Fibroblast of skin of left biceps (primary cell): ENCODE measurements around the gene TPCN1.

Experiments used
- DNase-seq, 2 experiments: peaks; one replicate each; pipeline ENCODE4 v3.0.0-alpha.2; 2013; ENCODE audit warnings: low read depth in 2 of 2

TPCN1 gene

DNA sequence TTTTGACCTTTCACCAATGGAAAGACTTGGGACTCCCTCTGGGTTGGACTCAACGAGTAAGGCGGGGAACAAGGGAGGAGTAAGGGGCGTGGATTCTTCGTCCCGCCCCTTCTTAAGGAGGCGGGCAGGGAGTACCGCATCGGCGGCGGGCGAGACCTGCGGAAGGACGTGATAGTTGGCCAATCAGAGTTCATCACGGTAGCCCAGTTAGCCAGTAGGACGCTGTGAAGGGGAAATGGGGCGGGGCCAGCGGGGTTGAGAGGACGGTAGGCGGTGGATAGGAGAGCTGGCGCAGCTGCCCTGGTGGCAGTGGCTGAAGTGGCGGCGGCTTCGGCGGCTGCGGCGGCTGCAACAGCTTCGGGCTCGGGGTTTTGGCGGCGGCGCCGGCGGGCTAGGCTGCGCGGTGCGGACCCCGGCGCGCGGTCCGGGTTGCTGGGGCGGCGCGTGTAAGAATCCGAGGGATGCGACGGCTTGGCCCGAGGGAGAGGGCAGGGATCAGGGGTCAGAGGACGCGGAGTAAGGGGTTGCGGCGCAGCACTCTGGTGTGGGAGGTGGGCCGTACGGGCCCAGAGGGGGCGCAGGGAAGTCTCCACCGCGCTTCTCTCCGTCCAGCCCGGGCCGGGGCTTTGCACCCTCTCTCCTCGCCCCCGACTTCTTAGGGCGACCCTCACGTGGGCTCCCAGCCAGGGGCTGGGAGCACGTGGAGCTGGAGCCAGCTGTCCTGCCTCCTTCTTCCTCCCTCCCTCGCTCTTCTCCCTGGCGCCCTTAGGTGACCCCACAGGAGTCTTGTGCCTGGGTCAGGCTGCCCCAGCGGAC lies at the start of gene TPCN1:
Gene TPCN1, plus strand, starts transcription at position 284 of the 816 bp plus-strand sequence. CDS start 5,389 bp downstream, outside the sequence.
- DNase-seq, result peak; percentile 100

DNA sequence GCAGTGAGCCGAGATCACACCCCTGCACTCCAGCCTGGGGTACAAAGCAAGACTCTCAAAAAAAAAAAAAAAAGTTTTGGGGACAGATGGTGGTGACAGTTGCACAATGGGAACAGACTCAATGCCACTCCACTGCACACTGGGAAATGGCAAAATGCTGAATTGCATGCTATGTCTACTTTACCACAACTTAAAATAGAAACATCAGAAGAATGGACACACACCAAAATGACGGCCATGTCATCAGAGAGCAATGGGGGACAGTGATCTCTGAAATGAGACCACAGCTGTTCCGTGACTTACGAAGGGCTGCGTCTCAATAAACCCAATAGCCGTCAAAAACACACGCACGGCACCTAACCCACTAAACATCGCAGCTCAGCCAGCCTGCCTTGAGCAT lies 49.7 kb upstream of the TPCN1 start:
- no peak for DNase-seq

DNA sequence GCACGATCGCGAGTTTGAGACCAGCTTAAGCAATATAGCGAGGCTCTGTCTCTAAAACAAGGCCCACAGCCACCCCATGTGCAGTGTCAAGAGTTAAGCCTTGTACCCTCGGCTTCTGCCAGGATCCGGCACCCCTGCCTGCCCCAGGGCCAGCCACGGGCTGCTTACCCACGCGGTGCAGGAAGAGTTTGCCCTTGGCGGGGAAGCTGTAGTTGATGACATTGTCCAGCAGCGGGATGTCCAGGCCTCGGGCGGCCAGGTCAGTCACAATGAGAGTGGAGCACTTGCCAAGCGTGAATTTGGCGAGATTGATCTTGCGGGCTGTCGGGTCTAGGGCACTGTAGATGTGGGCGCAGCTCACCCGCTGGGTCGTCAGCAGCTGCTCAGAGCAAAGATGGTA lies 49.1 kb upstream of the TPCN1 start:
- DNase-seq, result no peak

DNA sequence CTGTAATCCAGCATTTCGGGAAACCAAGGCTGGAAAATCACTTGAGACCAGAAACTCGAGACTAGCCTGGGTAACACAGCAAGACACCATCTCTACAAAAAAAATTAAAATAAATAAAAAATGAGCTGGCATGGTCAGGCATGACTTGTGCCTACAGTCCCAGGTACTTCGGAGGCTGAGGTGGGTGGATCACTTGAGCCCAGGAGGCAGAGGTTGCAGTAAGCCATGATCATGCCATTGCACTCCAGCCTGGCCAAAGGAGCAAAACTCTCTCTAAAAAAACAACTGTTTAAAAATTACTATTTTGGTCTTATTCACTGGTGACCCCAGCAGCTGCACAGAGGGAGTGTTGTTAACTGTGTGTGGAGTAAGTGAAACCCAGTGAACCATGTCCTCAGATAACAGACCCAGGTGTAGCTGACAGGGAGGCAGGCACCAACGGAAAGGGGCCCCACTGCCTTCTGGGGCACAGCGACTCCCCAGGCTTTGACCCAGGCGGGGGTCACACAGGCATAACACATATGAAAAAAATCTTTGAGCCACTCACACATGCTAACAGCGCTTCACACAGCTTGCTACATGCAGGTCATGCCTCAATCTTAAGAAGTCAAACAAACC lies 48.1 kb upstream of the TPCN1 start:
- DNase-seq, result no peak

DNA sequence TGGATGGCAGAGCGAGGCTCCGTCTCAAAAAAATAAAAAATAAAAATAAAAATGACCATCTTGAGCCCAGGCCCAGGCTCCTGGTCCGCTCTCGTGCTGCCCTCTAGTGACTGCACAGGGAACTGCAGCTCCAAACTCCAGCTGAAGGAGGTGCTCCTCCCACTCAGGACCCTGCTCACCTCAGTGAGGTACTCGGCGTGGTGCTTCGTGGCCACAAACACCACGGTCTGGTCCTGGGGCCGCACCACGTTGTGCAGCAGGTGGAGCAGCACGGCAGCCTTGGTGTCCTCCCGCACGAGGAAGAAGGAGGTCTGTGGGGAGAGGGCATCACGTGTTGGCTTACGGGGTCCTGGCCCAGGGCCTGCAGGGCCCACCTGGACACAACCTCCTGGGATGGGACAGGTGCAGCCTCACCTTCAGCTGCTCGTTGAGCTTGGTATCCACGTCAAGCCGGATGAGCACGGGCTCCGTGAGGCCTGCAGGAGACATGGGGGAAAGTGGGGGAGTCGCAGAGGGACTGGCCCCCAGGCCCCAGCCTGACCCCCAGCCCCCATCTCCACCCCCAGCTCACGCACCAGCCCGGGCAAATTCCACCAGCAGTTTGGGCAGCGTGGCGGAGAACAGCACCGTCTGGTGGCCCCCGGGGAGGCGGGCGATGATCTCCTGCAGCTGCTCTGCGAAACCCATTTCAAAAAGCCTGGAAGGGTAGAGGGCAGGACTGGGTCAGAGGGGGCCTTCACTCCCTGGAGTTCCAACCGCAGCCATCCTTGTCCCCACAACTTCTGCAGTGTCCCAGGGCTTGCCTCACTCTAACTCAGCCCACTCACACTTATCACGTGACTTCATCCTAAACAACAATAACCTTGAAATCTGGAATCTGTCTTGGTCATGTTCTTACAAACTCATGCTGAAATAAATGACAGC lies 46.5 kb upstream of the TPCN1 start:
- DNase-seq, result no peak

DNA sequence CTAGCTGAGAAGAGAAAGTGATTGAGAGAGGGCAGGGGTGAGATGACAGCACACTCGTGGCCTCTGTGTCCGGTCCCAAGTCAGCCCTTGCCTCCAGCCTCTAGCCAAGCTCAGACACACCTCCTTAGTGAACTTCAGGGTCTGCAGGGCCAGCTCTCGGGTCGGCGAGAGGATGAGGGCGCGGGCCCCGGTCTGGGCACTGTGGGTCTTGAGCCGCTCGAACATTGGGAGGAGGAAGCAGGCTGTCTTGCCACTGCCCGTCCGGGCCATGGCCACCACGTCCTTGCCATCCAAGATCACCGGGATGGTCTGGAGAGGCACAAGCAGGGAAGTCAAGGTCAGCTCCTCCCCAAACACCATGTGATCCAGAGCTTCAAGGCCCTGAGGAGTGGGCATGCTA lies 42.2 kb upstream of the TPCN1 start:
- no peak for DNase-seq

DNA sequence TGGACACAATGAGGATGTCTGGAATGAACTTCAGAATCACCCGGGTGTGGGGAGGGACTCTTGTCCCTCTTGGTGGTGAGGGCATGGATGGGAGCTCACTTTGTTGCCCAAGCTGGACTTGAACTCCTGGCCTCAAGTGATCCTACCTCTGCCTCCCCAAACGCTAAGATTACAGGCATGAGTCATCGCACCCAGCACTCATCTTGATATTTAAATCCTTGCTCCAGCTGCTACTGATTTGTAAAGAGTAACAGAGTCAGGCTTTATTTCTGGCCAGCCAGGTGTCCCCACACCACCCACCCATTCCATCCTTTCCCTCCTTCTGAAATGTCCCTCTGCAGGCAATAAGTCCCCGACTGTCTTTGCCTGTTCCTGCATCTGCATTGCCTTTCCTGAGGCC lies 40.9 kb upstream of the TPCN1 start:
- DNase-seq, result no peak

DNA sequence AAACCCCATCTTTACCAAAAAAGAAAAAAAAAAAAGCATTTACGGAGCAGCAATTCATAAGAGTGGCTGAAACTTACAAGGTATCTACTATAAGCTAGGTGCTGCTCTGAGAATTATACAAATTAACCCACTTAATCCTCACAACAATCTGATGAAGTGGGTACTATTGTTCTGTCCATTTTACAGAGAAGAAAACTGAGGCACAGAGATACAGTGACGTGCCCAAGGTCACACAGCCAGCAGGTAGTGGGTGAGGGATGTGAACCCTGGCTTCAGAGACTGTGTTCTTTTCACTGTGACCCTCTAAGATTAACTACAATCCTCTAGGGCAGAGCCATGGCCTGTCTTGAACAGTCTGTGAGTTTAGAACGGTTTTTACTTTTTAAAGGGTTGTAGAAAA lies 39.3 kb upstream of the TPCN1 start:
- no peak for DNase-seq

DNA sequence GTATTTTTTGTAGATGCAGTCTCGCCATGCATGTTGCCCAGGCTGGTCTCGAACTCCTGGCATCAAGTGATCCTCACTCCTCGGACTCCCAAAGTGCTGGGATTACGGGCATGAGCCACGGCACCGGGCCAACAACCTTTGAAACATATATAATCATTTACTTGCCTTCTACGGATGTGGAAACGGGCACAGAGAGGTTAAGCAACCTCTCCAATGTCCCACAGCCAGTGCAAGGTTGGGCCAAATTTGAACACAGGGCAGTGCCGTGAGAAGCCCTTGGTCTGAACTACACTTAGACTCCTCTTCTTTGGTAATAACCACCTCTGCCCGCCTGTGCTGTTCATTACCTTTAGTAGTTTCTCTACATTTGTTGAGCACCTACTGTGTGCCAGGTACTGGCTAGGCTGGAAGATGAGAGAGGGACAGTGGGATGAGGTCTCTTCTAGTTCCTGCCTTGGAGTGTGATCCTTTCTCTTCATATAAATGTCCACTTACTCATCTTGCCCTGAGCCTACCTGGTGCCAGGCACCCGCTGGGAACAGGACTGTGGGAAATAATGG lies 38.2 kb upstream of the TPCN1 start:
- DNase-seq, result no peak

DNA sequence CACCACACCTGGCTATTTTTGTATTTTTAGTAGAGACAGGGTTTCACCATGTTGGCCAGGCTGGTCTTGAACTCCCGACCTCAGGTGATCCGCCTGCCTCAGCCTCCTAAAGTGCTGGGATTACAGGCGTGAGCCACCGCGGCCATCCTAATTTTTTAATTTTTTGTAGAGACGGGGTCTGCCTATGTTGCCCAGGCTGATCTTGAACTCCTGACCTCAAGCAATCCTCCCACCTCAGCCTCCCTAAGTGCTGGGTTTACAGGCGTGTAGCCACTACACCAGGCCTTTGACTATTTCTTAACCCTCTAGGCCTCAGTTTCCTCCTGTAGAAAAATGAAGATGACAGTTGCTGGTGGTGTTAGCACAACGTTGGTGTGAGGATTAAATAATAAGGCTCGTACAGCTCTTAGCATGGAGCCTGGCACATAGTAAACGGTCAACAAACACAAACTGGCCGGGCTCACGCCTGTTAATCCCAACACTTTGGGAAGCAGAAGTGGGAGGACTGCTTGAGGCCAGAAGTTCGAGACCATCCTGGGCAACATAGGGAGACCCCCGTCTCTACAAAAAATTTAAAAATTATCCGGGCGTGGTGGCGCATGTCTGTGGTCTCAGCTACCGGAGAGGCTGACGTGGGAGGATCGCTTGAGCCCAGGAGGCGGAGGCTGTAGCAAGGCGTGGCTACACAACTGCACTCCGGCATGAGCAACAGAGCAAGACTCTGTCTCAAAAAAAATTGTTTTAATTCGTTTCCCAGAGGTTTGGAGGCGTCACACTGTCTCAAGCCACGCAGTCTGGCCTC lies 37.0 kb upstream of the TPCN1 start:
- no peak for DNase-seq

DNA sequence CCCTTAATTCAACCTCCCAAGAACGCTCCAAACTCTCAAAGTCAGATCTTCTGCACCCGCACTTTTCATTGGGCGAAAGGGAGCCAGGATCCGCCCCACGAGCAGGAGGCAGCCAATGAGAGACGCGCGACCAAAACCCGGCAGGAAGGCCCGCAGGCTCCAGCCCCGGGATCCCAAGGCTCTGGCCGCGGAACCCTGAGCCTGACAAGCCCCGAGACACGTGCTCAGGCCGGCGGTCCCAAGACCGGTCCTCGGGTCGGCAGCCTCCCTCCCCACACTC lies 36.4 kb upstream of the TPCN1 start:
- DNase-seq, result peak; percentile 71 to 74

DNA sequence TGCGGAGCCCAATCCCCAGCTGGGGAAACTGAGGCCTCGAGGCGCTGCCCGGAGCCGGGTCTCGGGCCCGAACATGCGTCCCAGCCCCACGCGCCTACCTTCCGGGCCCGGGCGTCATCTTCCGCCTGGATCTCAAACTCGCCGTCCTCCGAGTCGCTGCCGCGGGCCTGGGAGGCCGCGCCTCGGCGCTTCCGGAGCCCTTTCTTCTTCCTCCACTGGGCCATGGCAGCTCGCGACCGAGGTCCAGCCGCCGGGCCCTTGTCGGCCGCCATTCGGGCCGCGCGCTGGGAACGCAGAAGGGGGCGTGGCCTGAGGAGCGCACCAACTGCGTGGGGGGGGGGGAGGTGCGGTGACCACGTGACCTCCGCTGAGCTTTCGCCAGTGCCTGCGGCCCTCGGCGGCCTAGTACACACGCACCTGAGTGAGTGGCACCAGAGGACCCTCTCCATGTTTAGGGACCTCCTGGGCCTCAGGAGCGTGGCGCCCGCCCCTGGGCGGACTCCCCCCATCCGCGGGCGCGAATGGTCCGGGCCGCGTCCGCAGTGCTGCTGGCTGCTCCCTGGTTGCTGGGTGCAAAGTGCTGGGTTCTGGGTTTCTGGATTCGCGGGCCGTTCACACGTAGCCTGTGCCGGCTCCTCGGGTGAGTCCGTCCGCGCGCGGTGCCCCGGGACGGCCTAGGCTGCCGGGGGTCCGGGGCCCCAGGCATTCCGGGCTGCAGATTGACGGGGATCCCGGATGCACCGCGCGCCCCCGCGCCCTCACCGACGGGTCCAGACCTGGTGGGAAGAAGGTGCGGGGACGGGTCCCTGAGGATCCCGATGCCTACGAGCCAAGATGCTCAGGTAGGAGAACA lies 35.9 kb upstream of the TPCN1 start, which contains the start of the genes DDX54 and RITA1:
Gene DDX54, minus strand, starts transcription at position 299 of the 853 bp plus-strand sequence. Its CDS starts 27 bp downstream, at position 272.
Gene RITA1, plus strand, starts transcription at position 542 of the 853 bp plus-strand sequence. CDS start 1,026 bp downstream, outside the sequence.
- DNase-seq, result no peak

DNA sequence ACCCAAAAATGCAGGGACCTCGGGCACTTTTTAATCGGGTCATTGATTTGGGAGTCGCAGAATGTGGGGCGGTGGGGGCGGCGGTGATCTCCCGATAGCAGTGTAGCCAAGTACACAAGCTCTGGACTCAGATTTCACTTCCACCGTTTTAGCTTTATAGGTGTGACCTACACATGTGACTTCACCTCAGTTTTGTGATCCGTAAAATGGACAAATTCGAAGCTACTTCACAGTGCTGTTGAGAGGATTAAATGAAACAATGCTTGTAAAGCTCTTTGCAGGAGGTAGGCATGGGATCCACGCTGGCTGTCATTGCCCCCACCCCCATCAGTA lies 35.3 kb upstream of the TPCN1 start:
- no peak for DNase-seq

DNA sequence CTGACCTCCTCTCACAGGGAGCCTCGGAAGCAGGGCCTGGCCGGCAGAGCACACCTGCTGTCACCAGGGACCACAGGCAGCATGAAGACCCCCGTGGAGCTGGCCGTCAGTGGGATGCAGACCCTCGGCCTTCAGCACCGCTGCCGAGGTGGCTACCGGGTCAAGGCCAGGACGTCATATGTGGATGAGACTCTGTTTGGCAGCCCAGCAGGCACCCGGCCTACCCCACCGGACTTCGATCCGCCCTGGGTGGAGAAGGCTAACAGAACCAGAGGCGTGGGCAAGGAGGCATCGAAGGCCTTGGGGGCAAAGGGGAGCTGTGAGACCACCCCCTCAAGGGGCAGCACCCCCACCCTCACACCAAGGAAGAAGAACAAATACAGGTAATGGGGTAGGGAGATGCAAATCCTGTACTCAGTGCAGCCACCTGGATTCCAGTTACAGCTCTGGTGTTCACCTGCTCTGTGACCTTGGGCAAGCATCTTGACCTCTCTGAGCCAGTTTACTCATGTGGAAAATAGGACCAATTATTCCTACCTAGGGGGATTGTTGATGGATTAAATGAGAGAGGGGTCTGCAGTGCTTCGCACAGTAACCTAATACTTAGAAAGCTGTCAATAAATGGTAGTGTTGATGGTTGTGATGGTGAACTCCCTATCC lies 34.5 kb upstream of the TPCN1 start:
- no peak for DNase-seq

DNA sequence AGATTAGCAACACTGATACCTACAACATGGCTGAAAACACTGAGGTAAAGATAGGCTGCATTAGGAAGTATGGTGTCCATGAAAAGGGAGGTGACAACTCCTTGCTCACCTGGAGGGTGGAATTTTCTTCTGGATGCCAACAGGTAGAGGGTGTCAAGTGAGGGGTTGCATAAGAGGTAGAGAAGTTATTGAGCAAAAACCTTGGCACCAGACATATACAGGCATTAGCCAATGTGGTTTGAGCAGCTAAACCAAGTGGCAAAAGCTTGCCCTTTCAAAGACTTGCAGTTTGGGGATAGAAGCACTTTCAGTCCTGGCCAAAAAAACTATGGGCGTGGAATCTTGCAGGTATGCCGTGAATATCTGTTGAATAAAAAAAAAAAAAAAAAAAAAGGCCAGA lies 31.9 kb upstream of the TPCN1 start:
- DNase-seq, result no peak

DNA sequence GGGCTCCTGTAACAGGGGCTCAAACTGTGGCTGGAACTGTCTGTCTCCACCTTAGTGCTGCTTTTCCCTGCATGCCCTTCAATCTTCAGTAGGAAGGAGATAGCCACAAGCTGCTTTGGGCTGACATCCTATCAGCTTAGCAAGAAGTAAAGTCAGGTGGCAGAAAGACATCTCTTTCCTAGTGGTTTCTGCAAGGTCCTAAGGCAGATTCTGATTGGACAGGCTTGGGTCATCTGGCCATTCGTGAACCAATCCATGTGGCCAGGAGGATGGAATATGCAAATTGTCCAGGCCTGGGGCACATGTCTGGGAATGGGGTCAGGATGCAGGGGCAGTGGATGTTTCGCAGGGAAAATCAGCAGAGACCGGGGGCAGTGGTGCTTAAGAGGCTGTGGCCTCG lies 30.5 kb upstream of the TPCN1 start:
- DNase-seq, result no peak

DNA sequence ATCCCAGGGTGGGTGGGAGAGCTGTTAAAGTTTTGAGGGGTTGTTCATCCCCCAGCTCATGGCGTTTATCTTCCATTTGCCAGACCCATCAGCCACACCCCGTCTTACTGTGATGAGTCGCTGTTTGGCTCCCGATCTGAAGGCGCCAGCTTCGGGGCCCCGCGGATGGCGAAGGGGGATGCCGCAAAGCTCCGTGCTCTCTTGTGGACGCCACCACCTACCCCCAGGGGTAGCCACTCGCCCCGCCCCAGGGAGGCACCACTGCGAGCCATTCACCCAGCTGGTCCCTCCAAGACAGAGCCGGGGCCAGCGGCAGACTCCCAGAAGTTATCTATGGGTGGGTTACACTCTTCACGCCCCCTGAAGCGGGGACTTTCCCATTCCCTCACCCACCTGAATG lies 30.0 kb upstream of the TPCN1 start:
- DNase-seq, result no peak

DNA sequence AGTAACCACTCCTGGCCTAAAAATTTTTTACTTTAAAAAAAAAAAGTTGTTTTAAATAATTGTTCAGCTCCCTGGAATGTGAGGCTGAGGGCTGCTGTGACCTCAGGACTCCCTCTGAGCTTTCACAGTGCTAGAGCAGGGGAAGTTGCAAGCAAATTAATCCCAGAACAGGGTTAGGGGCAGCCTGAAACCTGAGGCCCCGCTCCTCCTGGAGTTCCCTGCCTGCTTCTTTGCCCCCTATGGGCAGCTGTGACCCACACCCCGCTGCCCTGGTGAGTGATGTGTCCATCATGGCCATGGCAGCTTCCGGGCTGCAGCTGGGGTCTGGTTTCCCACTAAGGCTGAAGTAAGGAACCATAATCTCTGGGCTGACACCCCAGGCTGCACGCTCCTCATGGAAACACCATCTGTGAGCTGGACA lies 26.3 kb upstream of the TPCN1 start:
- peak in 1 of 2 experiments; percentile 51 for DNase-seq

DNA sequence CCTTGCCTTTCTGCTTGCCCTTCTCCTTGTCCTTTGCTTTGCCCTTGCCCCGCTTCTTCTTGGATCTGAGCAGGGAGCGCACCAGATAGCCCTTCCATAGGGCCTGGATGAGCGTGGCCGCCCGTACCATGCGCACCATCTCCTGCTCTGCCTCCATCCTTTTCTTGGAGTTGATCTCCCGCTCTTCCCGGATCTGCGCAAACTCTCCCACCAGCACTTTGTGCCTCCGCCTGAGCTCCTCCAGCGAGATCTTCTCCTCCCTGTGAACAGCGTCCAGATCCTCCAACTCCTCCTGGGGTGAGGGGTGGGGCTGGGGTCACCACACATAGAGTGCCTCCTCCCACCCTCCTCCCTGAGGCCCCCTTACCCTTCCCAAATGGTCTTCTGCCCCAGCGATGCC lies 25.7 kb upstream of the TPCN1 start:
- no peak for DNase-seq

DNA sequence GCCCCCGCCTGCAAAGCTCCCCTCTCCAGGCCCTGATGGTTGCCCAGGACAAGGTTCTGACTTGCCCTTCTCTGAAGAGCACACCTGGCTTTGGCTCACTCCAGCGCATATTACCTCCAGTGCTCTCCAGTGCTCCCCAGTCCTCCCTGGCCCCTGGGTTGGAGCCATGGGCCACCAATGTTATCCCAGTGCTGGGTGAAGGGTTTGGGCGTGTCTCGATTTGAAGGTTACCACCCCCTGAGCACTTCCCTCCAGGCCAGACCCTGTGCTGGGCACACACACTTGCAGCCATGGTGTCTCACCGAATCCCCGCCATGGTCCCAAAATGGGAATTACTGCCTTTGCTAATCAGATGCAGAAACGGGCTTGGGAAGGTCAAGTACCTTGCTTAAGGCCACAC lies 24.7 kb upstream of the TPCN1 start:
- DNase-seq, result no peak
